ENCODE measurements around the gene RAI14. TPM values are rescaled to one million over a fixed set of nuclear protein-coding genes. Genes with fewer than 3 reads are reported as not detected.

The RAI14 gene
- total RNA-seq, 3 donors from 2014 or later, result 12.5 to 38.7 (median 22.4) TPM

DNA sequence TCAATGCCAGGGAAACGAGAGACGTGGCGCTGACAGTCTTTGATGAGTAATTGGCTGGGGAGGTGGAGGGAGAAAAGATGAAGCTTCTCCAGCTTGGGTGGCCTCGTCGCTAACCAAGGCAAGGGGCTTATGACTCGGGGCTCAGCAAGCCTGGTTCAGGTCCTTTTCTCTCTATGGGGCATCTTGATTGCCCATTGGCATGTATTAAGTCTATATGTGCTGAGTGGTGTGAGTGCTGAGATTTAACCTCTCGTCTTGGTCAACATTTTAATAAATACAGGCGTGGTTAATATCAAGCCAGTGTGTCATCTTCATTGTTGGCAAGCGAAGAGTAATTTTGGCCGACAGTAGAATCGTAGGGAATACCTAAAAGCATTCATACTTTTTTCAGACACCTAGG is 85.9 kb downstream of the RAI14 start:
- Histone ChIP-seq H3K36me3 (no peaks in the 10 kb centered on the region), H3K9me3 (no peaks in the 10 kb centered on the region), H3K27me3 (no peaks in the 10 kb centered on the region), H3K27ac (no peak overlapping the region), H3K4me1 (no peaks in the 10 kb centered on the region), H3K4me3 (no peak overlapping the region)
- intact Hi-C loops (cut with DNase I; ENCODE audit: low total_unique reads), result no loop called here
- TF ChIP-seq POLR2AphosphoS5 (IDR thresholded peaks at IDR 0.05) (no peak), POLR2A (IDR thresholded peaks at IDR 0.05) (no peak), CTCF (IDR thresholded peaks at IDR 0.05) (no peak)
- no peak for DNase-seq (ENCODE audit: low spot score in 2 of 2)

GRCh38 chr5:34743878-34744277 is 87.8 kb downstream of the RAI14 start:
- no peaks in the 10 kb centered on the region for H3K4me1 ChIP-seq

DNA sequence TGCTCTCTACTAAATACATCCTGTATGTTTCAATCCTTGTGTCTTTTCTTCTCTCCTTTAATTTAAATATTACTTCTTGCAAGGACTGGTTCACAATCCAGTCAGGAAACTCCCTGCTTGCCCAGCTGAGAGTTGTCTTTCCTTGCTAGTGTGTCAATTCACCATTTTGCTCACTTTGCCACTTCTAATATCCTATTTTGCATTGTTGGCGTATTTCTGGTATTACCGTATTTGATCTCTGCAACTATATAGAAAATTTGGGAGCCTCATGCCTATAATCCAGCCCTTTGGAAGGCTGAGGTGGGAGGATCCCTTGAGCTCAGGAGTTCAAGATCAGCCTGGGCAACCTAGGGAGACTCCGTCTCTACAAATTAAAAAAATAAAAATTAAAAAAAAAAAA is 92.3 kb downstream of the RAI14 start:
- Histone ChIP-seq H3K27ac (no peak overlapping the region), H3K36me3 (no peaks in the 10 kb centered on the region), H3K4me1 (no peaks in the 10 kb centered on the region), H3K9me3 (no peaks in the 10 kb centered on the region), H3K27me3 (no peaks in the 10 kb centered on the region), H3K4me3 (no peak overlapping the region)
- DNase-seq (ENCODE audit: low spot score in 2 of 2), result no peak
- intact Hi-C loops (cut with DNase I; ENCODE audit: low total_unique reads), result no loop called here
- TF ChIP-seq POLR2A (IDR thresholded peaks at IDR 0.05) (no peak), CTCF (IDR thresholded peaks at IDR 0.05) (no peak), POLR2AphosphoS5 (IDR thresholded peaks at IDR 0.05) (no peak)

More at GRCh38 chr5:34743878-34744277, 87.8 kb downstream of the RAI14 start:
- no peak for DNase-seq (ENCODE audit: low spot score in 2 of 2)
- no peaks in the 10 kb centered on the region for H3K36me3 ChIP-seq
- H3K27me3 ChIP-seq, result no peaks in the 10 kb centered on the region
- no peak for TF ChIP-seq POLR2A (IDR thresholded peaks at IDR 0.05)
- no peak for TF ChIP-seq POLR2AphosphoS5 (IDR thresholded peaks at IDR 0.05)
- no peak for TF ChIP-seq CTCF (IDR thresholded peaks at IDR 0.05)
- H3K27ac ChIP-seq, result no peak overlapping the region
- H3K4me3 ChIP-seq, result no peak overlapping the region
- no peaks in the 10 kb centered on the region for H3K9me3 ChIP-seq
- intact Hi-C loops (cut with DNase I; ENCODE audit: low total_unique reads), result no loop called here

DNA sequence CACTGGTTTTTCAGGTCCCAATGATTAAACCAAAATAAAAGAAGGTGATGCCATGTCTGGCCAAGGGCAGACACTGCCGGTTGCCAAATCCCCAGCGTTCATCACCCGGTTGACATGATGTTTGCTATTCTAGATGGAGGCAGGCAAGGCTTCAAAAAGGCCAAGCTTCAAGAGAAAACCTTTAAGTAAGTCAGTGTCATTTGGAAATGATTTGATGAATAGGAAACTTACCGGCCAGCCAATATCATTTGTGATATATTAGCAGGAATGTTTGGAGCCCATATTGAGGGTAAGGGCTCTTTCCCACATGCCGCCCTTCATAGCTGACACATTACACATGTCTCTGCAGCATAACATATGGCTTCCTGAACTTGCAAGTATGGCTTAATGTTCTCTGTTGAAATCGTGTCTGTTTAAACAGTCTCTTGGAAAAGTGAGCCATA is 93.3 kb downstream of the RAI14 start:
- H3K36me3 ChIP-seq, result no peaks in the 10 kb centered on the region
- H3K27me3 ChIP-seq, result no peaks in the 10 kb centered on the region
- H3K4me3 ChIP-seq, result no peak overlapping the region
- intact Hi-C loops (cut with DNase I; ENCODE audit: low total_unique reads), result no loop called here
- no peaks in the 10 kb centered on the region for H3K9me3 ChIP-seq
- H3K4me1 ChIP-seq, result no peaks in the 10 kb centered on the region
- TF ChIP-seq CTCF (IDR thresholded peaks at IDR 0.05) (no peak), POLR2AphosphoS5 (IDR thresholded peaks at IDR 0.05) (no peak), POLR2A (IDR thresholded peaks at IDR 0.05) (no peak)
- no peak overlapping the region for H3K27ac ChIP-seq
- DNase-seq (ENCODE audit: low spot score in 2 of 2), result no peak

DNA sequence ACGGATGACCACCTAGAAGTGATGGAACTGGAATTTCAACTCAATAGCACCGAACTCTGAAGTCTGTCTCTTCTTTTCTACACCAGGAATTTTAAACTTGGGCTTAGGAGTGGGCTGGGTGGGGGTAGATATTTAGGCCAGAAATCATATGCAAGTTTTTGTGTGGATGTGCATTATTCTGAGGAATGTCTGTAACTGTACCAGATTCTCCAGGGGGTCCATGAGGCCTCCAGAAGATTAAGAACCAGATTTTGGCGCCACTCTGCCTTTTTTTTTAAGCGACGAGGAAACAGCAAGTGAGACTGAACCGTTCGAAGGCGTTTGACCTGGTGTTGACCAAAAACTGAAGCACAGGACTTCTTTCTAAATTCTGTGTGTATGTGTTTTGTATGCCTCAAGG is 94.1 kb downstream of the RAI14 start:
- DNase-seq (ENCODE audit: low spot score in 2 of 2), result no peak
- Histone ChIP-seq H3K27me3 (no peaks in the 10 kb centered on the region), H3K27ac (no peak overlapping the region), H3K4me3 (no peak overlapping the region), H3K9me3 (no peaks in the 10 kb centered on the region), H3K4me1 (no peaks in the 10 kb centered on the region), H3K36me3 (no peaks in the 10 kb centered on the region)
- intact Hi-C loops (cut with DNase I; ENCODE audit: low total_unique reads), result no loop called here
- TF ChIP-seq POLR2A (IDR thresholded peaks at IDR 0.05), result no peak
- TF ChIP-seq CTCF (IDR thresholded peaks at IDR 0.05), result no peak
- TF ChIP-seq POLR2AphosphoS5 (IDR thresholded peaks at IDR 0.05), result no peak
